Nephron (organoid): Measurements from ENCODE around the gene FGFR3.

Experiments used
- H3K27ac Mint-ChIP-seq, 3 experiments: 2 replicates each; pipeline ENCODE4 v1.8.0; 2020; ENCODE audit warnings: mixed read lengths in 3 of 3, mild to moderate bottlenecking in 2 of 3, moderate library complexity in 1 of 3
- H3K27me3 Mint-ChIP-seq: 2 replicates; pipeline ENCODE4 v1.8.0; 2021; ENCODE audit warnings: low read depth, mild to moderate bottlenecking, moderate library complexity, mixed read lengths
- H3K36me3 Mint-ChIP-seq: 2 replicates; pipeline ENCODE4 v1.8.0; 2020; ENCODE audit warnings: low read depth, mixed read lengths
- H3K4me1 Mint-ChIP-seq: 2 replicates; pipeline ENCODE4 v1.8.0; 2020; ENCODE audit warnings: mixed read lengths
- H3K4me3 Mint-ChIP-seq, 3 experiments: 2 replicates each; pipeline ENCODE4 v1.8.0; 2020; ENCODE audit warnings: mild to moderate bottlenecking in 3 of 3, mixed read lengths in 3 of 3, moderate library complexity in 2 of 3
- H3K9me3 Mint-ChIP-seq: 2 replicates; pipeline ENCODE4 v1.8.0; 2020; ENCODE audit warnings: mixed read lengths
- CTCF ChIP-seq, 3 experiments: fragments of 200-600 bp; sonication (generic); IDR thresholded peaks; one replicate each; pipeline ENCODE4 v1.5.0; 2021; ENCODE audit warnings: antibody characterized with exemption in 3 of 3; ENCODE audit not compliant: unreplicated experiment in 3 of 3

Gene FGFR3

GRCh38 chr4:1750381-1751154, 42.5 kb upstream of the FGFR3 start:
- Mint-ChIP-seq H3K4me3 (no peak overlapping the region), H3K4me1 (no peaks in the 10 kb centered on the region), H3K36me3 (no peaks in the 10 kb centered on the region), H3K27ac (no peak overlapping the region), H3K9me3 (no peaks in the 10 kb centered on the region), H3K27me3 (no peaks in the 10 kb centered on the region)
- TF ChIP-seq CTCF (IDR thresholded peaks at IDR 0.05; ENCODE audit: unreplicated experiment in 3 of 3), result no peak

DNA sequence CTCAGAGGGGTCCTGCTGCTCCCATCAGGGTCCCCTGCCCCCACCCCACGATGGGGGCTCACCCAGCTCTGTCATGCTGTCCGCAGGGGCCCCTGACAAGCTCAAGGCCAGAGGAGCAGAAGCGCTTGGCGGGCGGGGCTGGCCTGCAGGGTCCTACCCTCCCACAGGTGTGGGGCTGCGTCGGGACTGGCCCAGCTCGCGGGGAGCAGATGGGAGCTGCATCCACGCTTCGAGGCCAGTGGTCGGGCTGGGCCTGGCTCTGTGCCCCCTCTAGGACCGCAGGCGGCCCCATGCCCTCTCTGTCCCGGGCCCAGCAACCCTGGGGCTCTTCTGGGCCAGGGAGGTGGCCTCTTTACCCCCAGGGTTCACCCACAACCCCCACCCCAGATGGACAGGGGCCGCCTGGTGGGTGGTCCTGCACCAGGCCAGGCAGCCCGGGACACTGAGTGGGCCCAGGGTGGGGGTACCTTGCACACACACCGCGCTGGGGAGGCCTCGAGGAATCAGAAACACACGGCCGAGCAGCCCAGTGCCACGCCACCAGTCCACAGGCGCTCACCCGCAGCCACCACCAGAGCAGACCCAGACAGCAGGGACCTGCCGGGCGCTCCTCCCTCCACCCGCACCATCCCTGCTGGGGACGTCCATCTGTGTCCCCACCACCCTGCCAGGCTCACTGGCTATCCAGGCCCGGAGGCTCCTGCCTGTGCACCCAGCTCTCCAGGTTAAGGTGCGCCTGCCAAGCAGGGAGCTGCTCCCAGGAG, 41.8 kb upstream of the FGFR3 start:
- Mint-ChIP-seq H3K36me3 (no peaks in the 10 kb centered on the region), H3K27ac (no peak overlapping the region), H3K4me1 (no peaks in the 10 kb centered on the region), H3K9me3 (no peaks in the 10 kb centered on the region), H3K4me3 (no peak overlapping the region), H3K27me3 (no peaks in the 10 kb centered on the region)
- no peak for TF ChIP-seq CTCF (IDR thresholded peaks at IDR 0.05; ENCODE audit: unreplicated experiment in 3 of 3)

- no peaks in the 10 kb centered on the region for H3K9me3 Mint-ChIP-seq
- no peaks in the 10 kb centered on the region for H3K4me1 Mint-ChIP-seq
- H3K4me3 Mint-ChIP-seq, result no peak overlapping the region
- TF ChIP-seq CTCF (IDR thresholded peaks at IDR 0.05; ENCODE audit: unreplicated experiment in 3 of 3), result no peak
- no peak overlapping the region for H3K27ac Mint-ChIP-seq
- H3K27me3 Mint-ChIP-seq, result no peaks in the 10 kb centered on the region
- H3K36me3 Mint-ChIP-seq, result no peaks in the 10 kb centered on the region
These were observed 41.2 kb upstream of the FGFR3 start for GRCh38 chr4:1751919-1752283.

DNA sequence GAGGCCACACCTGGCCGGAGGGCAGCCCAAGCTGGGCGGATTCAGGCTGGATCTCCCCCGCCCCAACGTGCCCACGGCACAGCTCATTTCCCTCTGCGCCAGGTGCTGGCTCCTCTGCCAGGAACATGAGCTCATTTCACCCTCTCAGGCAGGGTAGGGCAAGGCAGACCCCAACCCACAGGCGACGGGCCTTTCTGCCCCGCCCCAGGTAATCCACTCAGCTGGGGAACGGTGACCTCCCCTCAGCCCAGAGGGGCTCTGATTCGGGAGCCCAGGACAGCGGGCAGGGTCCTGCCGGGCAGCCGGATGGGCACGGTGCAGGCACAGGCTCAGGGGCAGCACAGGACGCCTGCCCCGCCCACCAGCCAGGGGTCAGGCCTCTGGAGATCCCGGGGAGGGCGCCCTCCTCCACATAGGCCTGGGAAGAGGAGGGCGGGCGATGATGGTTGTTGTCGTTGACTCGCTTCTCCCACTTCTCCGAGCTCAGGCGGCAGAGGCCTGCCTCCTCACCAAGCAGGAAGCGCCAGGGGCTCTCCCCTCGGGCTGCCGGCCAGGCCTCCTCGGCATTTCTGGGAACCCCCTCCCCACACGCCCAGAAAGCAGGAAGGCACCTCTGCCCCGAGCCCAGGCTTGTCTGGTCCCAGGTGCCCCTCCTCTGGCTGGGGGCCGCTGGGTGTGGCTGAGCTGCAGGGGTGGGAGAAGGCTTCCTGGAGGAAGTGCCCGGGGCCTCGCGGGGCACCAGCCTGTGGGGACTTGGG, 40.6 kb upstream of the FGFR3 start:
- H3K36me3 Mint-ChIP-seq, result no peaks in the 10 kb centered on the region

DNA sequence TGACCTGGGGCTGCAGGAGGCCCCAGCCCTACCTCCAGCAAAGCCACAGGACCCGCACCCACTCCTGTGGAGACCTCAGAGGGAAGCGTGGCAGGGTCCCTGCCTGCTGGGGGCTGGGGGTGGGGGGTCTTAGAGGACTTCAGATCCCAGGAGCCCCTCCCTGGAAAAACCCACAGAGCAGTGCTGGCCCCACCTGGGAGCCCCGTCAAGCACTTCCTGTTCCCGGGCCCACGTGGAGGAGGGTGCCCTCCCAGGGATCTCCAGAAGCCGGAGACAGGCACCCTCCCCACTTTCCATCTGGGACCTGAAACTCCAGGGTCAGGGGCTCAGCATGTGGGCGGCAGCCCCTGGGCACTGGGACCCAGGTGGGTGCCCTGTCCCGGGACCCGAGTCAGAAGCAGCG, 39.8 kb upstream of the FGFR3 start:
- Mint-ChIP-seq H3K36me3 (no peaks in the 10 kb centered on the region), H3K9me3 (no peaks in the 10 kb centered on the region)

More for the DNA sequence above, 40.6 kb upstream of the FGFR3 start:
- Mint-ChIP-seq H3K27ac (no peak overlapping the region), H3K4me3 (no peak overlapping the region), H3K4me1 (no peaks in the 10 kb centered on the region), H3K9me3 (no peaks in the 10 kb centered on the region), H3K27me3 (no peaks in the 10 kb centered on the region)
- peak in 1 of 3 experiments; percentile 10 for TF ChIP-seq CTCF (IDR thresholded peaks at IDR 0.05; ENCODE audit: unreplicated experiment in 3 of 3)

More for the DNA sequence above, 39.8 kb upstream of the FGFR3 start:
- H3K27ac Mint-ChIP-seq, result no peak overlapping the region
- H3K4me3 Mint-ChIP-seq, result no peak overlapping the region
- no peaks in the 10 kb centered on the region for H3K27me3 Mint-ChIP-seq
- no peak for TF ChIP-seq CTCF (IDR thresholded peaks at IDR 0.05; ENCODE audit: unreplicated experiment in 3 of 3)
- no peaks in the 10 kb centered on the region for H3K4me1 Mint-ChIP-seq
